Measurements from ENCODE around the gene EIF2B5.
"Not testable (repeated sequence)": the region's sequence is repeated elsewhere in the genome, so short reads cannot be mapped to it uniquely, and the experiment has no call there.

Gene EIF2B5

GRCh38 chr3:184145751-184146270, 10.7 kb downstream of the EIF2B5 start:
- no peak for DNase-seq (ENCODE audit: low read depth in 2 of 2)

GRCh38 chr3:184148076-184148475, 12.9 kb downstream of the EIF2B5 start:
- DNase-seq (ENCODE audit: low read depth in 2 of 2) = no peak

- no peak for DNase-seq (ENCODE audit: low read depth in 2 of 2)
Measured at GRCh38 chr3:184149123-184149522, 14.0 kb downstream of the EIF2B5 start.

GRCh38 chr3:184149770-184150169, 14.6 kb downstream of the EIF2B5 start:
- DNase-seq (ENCODE audit: low read depth in 2 of 2) = not testable (repeated sequence)

- DNase-seq (ENCODE audit: low read depth in 2 of 2) = peak; percentile 13 to 15
Measured at GRCh38 chr3:184154885-184155643, 19.9 kb downstream of the EIF2B5 start, which contains the start of gene DVL3. TSS of gene DVL3 (plus strand) at chr3:184155377. CDS start at chr3:184155636, 259 bp downstream.

- peak; percentile 14 to 36 for DNase-seq (ENCODE audit: low read depth in 2 of 2)
Measured at GRCh38 chr3:184155644-184156521, 20.7 kb downstream of the EIF2B5 start.

- DNase-seq (ENCODE audit: low read depth in 2 of 2) = no peak
Measured at GRCh38 chr3:184156522-184156955, 21.4 kb downstream of the EIF2B5 start.

- no peak for DNase-seq (ENCODE audit: low read depth in 2 of 2)
Measured at GRCh38 chr3:184157206-184157605, 22.0 kb downstream of the EIF2B5 start.

GRCh38 chr3:184158404-184158803, 23.2 kb downstream of the EIF2B5 start:
- DNase-seq (ENCODE audit: low read depth in 2 of 2) = no peak

GRCh38 chr3:184160456-184160855, 25.3 kb downstream of the EIF2B5 start:
- no peak for DNase-seq (ENCODE audit: low read depth in 2 of 2)

- not testable (repeated sequence) for DNase-seq (ENCODE audit: low read depth in 2 of 2)
Measured at GRCh38 chr3:184162571-184163070, 27.5 kb downstream of the EIF2B5 start.

GRCh38 chr3:184164648-184165330, 29.6 kb downstream of the EIF2B5 start:
- no peak for DNase-seq (ENCODE audit: low read depth in 2 of 2)

- no peak for DNase-seq (ENCODE audit: low read depth in 2 of 2)
Measured at GRCh38 chr3:184165543-184165942, 30.4 kb downstream of the EIF2B5 start.

- DNase-seq (ENCODE audit: low read depth in 2 of 2) = no peak
Measured at GRCh38 chr3:184166671-184167070, 31.5 kb downstream of the EIF2B5 start.

GRCh38 chr3:184167786-184168185, 32.6 kb downstream of the EIF2B5 start:
- DNase-seq (ENCODE audit: low read depth in 2 of 2) = no peak

- DNase-seq (ENCODE audit: low read depth in 2 of 2) = no peak
Measured at GRCh38 chr3:184168363-184169120, 33.4 kb downstream of the EIF2B5 start.

GRCh38 chr3:184169896-184170875, 35.0 kb downstream of the EIF2B5 start:
- DNase-seq (ENCODE audit: low read depth in 2 of 2) = no peak

- no peak for DNase-seq (ENCODE audit: low read depth in 2 of 2)
Measured at GRCh38 chr3:184171562-184171961, 36.4 kb downstream of the EIF2B5 start.

GRCh38 chr3:184172681-184173373, 37.7 kb downstream of the EIF2B5 start:
- no peak for DNase-seq (ENCODE audit: low read depth in 2 of 2)

All from activated CD4-positive, alpha-beta T cell treated with anti-CD3 and anti-CD28 coated beads for 24 hours (primary cell).